A673 (cell line): ENCODE data around the gene MYO7A. TPM values are rescaled to one million over a fixed set of nuclear protein-coding genes. Genes with fewer than 3 reads are reported as not detected.

Experiments
- BruUV-seq: library from RNA; stranded (reverse); fragments of 400-500 nt; replicated peaks from 2 replicates; lab custom pipeline; 2021; lab: Mats Ljungman, UMichigan
- CTCF ChIA-PET: fragments of 300-600 bp; sonication (Branson Sonifier 250); formaldehyde crosslinking; loops from one replicate; lab custom pipeline; 2022; ENCODE audit warnings: antibody characterized with exemption; lab: Charles Lee
- POLR2A ChIA-PET: fragments of 300-600 bp; sonication (Branson Sonifier 250); formaldehyde crosslinking; loops from one replicate; lab custom pipeline; 2022; ENCODE audit warnings: antibody characterized with exemption; ENCODE audit not compliant: low non-redundant PET; lab: Charles Lee
- DNase-seq: peaks from one replicate; pipeline ENCODE4 v3.0.0-alpha.2; 2015; ENCODE audit warnings: low spot score
- H3K27ac ChIP-seq: fragments of 200-600 bp; sonication (generic); 2 replicates; pipeline ENCODE4 v1.5.1; 2016; ENCODE audit warnings: mixed run types, low read depth, mild to moderate bottlenecking, mixed read lengths, antibody characterized with exemption, low read length; ENCODE audit not compliant: poor library complexity, severe bottlenecking
- H3K27me3 ChIP-seq: fragments of 200-600 bp; sonication (generic); replicated peaks from 2 replicates; pipeline ENCODE4 v1.6.1; 2017; ENCODE audit warnings: mixed run types, low read depth, mild to moderate bottlenecking, mixed read lengths, antibody characterized with exemption, low read length; ENCODE audit not compliant: insufficient read depth, poor library complexity
- H3K36me3 ChIP-seq: fragments of 200-600 bp; sonication (generic); 2 replicates; pipeline ENCODE4 v1.6.1; 2016; ENCODE audit warnings: mixed run types, mild to moderate bottlenecking, mixed read lengths, antibody characterized with exemption, low read length; ENCODE audit not compliant: insufficient read depth, poor library complexity, severe bottlenecking
- H3K4me1 ChIP-seq: fragments of 200-600 bp; sonication (generic); 2 replicates; pipeline ENCODE4 v1.6.1; 2017; ENCODE audit warnings: mixed run types, mild to moderate bottlenecking, mixed read lengths, antibody characterized with exemption, low read length; ENCODE audit not compliant: insufficient read depth, poor library complexity, severe bottlenecking
- H3K4me3 ChIP-seq: fragments of 200-600 bp; sonication (generic); 2 replicates; pipeline ENCODE4 v1.5.1; 2016; ENCODE audit warnings: low read depth, mixed run types, mild to moderate bottlenecking, mixed read lengths, low read length; ENCODE audit not compliant: poor library complexity, severe bottlenecking
- H3K9me3 ChIP-seq: fragments of 200-600 bp; sonication (generic); 2 replicates; pipeline ENCODE4 v1.6.1; 2016; ENCODE audit warnings: mixed run types, low read depth, mild to moderate bottlenecking, mixed read lengths, antibody characterized with exemption, low read length; ENCODE audit not compliant: poor library complexity, severe bottlenecking
- EZH2 ChIP-seq: fragments of 200-600 bp; sonication (generic); IDR thresholded peaks from 2 replicates; pipeline ENCODE4 v1.6.1; 2017; ENCODE audit warnings: borderline replicate concordance, low read depth, mild to moderate bottlenecking, mixed read lengths, antibody characterized with exemption, low read length; ENCODE audit not compliant: poor library complexity, severe bottlenecking
- intact Hi-C: fragments of 100-400 bp; cut with micrococcal nuclease; formaldehyde crosslinking; loops from one replicate; pipeline ENCODE4 v1.10.0; 2022; ENCODE audit not compliant: unreplicated experiment
- total RNA-seq: library from RNA; stranded (reverse); gene quantifications from 2 replicates; pipeline ENCODE4 v1.2.3, GENCODE V29; 2021
- TF ChIP-seq, protein P1 (sequence below): fragments of 300-800, 200-600 bp; sonication (generic); conservative IDR thresholded peaks from 2 replicates; pipeline ENCODE4 v1.5.1; 2017; ENCODE audit warnings: low read depth, mild to moderate bottlenecking, antibody characterized with exemption, low read length, moderate library complexity, mixed read lengths

The MYO7A gene
- total RNA-seq, 1 experiment from 2014 or later = not detected

GRCh38 chr11:77091146-77091940, 36.7 kb upstream of the MYO7A start:
- ChIA-PET POLR2A (interaction anchor here (0.7 kb wide), 1 partner anchor 44 kb away, joined by 3 read pairs; no protein-coding TSS in a partner anchor), CTCF (interaction anchor here (0.6 to 2.2 kb wide), 12 partner anchors 9 to 370 kb away, joined by 3 to 63 read pairs (median 4); no protein-coding TSS in a partner anchor)
- Histone ChIP-seq H3K27ac (no peak overlapping the region), H3K4me3 (no peak overlapping the region), H3K9me3 (no peaks in the 10 kb centered on the region), H3K27me3 (no peaks in the 10 kb centered on the region), H3K4me1 (no peaks in the 10 kb centered on the region), H3K36me3 (no peaks in the 10 kb centered on the region)
- BruUV-seq = no TSS peak
- peak; percentile 77 for DNase-seq
- intact Hi-C loops = loop anchor here (1.0 kb wide), 1 partner anchor 44 kb away; no protein-coding TSS in a partner anchor
- TF ChIP-seq, protein P1, sequence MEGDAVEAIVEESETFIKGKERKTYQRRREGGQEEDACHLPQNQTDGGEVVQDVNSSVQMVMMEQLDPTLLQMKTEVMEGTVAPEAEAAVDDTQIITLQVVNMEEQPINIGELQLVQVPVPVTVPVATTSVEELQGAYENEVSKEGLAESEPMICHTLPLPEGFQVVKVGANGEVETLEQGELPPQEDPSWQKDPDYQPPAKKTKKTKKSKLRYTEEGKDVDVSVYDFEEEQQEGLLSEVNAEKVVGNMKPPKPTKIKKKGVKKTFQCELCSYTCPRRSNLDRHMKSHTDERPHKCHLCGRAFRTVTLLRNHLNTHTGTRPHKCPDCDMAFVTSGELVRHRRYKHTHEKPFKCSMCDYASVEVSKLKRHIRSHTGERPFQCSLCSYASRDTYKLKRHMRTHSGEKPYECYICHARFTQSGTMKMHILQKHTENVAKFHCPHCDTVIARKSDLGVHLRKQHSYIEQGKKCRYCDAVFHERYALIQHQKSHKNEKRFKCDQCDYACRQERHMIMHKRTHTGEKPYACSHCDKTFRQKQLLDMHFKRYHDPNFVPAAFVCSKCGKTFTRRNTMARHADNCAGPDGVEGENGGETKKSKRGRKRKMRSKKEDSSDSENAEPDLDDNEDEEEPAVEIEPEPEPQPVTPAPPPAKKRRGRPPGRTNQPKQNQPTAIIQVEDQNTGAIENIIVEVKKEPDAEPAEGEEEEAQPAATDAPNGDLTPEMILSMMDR = peak; percentile 97
- no peak for TF ChIP-seq EZH2

GRCh38 chr11:77092382-77092781, 35.7 kb upstream of the MYO7A start:
- no peak for TF ChIP-seq EZH2
- TF ChIP-seq, protein P1 = no peak
- H3K27ac ChIP-seq = no peak overlapping the region
- no peaks in the 10 kb centered on the region for H3K9me3 ChIP-seq
- POLR2A ChIA-PET = no interaction called here
- H3K27me3 ChIP-seq = no peaks in the 10 kb centered on the region
- H3K36me3 ChIP-seq = no peaks in the 10 kb centered on the region
- H3K4me1 ChIP-seq = no peaks in the 10 kb centered on the region
- CTCF ChIA-PET = interaction anchor here (2.2 kb wide), 1 partner anchor 44 kb away, joined by 63 read pairs; no protein-coding TSS in a partner anchor
- DNase-seq = no peak
- intact Hi-C loops = no loop called here
- no peak overlapping the region for H3K4me3 ChIP-seq
- BruUV-seq = no TSS peak

DNA sequence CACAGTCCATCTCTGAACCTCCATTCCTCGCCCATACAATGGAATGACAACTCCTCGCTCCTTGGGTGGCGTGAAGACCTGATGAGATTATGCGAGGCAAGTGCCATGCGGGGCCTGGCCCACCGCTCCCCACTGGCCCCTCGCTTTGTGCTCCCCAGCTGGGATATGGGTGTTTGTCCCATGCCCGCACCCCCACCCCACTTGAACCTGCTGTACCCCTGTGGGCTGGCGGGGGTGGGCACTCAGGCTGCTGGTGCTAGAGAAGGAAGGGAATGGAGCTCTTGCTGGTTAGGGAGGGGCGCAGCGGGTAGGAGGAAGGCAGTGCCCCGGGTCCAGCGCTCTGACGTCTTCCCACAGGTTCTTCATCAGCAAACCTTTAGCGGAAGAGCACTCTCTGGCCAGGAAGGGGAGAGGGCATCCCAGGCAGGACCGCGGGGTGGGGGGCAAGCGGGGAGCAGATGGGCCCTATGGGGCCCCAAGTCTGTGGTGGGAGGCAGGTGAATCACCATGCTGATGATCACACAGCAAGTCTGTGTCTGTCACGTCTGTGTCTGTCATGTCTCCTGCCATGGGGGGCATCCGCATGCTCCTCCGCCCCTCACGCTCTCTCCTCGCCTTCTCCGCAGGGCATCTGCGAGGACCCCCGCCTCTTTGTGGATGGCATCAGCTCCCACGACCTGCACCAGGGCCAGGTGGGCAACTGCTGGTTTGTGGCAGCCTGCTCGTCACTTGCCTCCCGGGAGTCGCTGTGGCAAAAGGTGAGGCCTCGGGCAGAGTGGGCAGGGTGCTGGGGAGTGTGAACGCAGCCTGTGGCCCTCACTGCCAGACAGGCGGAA, 34.8 kb upstream of the MYO7A start:
- H3K36me3 ChIP-seq = no peaks in the 10 kb centered on the region
- BruUV-seq = no TSS peak
- intact Hi-C loops = no loop called here
- TF ChIP-seq, protein P1 = no peak
- no peak for TF ChIP-seq EZH2
- ChIA-PET POLR2A (no interaction called here), CTCF (interaction anchor here (1.5 kb wide), 1 partner anchor 45 kb away, joined by 4 read pairs; no protein-coding TSS in a partner anchor)
- no peak overlapping the region for H3K27ac ChIP-seq
- H3K27me3 ChIP-seq = no peaks in the 10 kb centered on the region
- no peak for DNase-seq
- H3K4me1 ChIP-seq = no peaks in the 10 kb centered on the region
- no peak overlapping the region for H3K4me3 ChIP-seq
- H3K9me3 ChIP-seq = no peaks in the 10 kb centered on the region
